ENCODE measurements around the gene SEMA5A.

DNA sequence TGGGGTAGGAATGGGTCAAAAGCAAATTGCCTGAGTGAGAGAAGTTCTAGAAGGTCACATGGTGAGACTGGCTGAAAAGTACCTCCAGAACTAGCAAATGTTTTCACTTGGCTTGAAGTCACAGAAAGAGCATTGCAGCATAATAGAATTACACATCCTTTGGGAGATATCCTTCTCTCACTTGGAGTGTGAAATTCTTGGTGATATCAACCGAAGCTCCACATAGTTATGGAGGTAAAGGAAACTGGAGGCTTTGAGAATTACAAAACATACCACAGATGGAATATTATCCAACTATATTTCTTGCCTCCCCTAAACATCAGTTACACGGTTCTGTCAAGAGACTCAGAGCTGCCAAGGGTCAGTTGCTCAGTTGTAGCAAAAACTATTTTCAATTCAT, 182.4 kb downstream of the SEMA5A start:
- TF ChIP-seq POLR2A (IDR thresholded peaks at IDR 0.05) = no peak
- TF ChIP-seq, protein P1, sequence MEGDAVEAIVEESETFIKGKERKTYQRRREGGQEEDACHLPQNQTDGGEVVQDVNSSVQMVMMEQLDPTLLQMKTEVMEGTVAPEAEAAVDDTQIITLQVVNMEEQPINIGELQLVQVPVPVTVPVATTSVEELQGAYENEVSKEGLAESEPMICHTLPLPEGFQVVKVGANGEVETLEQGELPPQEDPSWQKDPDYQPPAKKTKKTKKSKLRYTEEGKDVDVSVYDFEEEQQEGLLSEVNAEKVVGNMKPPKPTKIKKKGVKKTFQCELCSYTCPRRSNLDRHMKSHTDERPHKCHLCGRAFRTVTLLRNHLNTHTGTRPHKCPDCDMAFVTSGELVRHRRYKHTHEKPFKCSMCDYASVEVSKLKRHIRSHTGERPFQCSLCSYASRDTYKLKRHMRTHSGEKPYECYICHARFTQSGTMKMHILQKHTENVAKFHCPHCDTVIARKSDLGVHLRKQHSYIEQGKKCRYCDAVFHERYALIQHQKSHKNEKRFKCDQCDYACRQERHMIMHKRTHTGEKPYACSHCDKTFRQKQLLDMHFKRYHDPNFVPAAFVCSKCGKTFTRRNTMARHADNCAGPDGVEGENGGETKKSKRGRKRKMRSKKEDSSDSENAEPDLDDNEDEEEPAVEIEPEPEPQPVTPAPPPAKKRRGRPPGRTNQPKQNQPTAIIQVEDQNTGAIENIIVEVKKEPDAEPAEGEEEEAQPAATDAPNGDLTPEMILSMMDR (IDR thresholded peaks at IDR 0.05) = no peak
